Vagina (tissue), 2 donors: ENCODE results near the gene DCBLD2. TPM values are rescaled to one million over a fixed set of nuclear protein-coding genes. Genes with fewer than 3 reads are reported as not detected.

Source experiments
- DNase-seq, 2 donors: peaks; one replicate each; pipeline ENCODE4 v3.0.0-alpha.2; 2017; ENCODE audit errors: extremely low spot score in 2 of 2
- H3K27ac ChIP-seq: fragments of 200-600 bp; sonication (generic); one replicate; pipeline ENCODE4 v1.5.1; 2019
- H3K27me3 ChIP-seq: fragments of 200-600 bp; sonication (generic); one replicate; pipeline ENCODE4 v1.5.1; 2019
- H3K36me3 ChIP-seq, 2 donors: fragments of 200-600 bp; sonication (generic); one replicate each; pipeline ENCODE4 v1.5.1; 2017 to 2019
- H3K4me1 ChIP-seq: fragments of 200-600 bp; sonication (generic); one replicate; pipeline ENCODE4 v1.5.1; 2019
- H3K4me3 ChIP-seq, 2 donors: fragments of 200-600 bp; sonication (generic); 1 replicate in 1 of 2; 2 replicates in 1 of 2; pipeline ENCODE4 v1.5.1; 2016 to 2019
- H3K9me3 ChIP-seq: fragments of 200-600 bp; sonication (generic); one replicate; pipeline ENCODE4 v1.5.1; 2019
- CTCF ChIP-seq, 3 experiments: fragments of 450-650 bp in 2 of 3; fragments of 200-600 bp in 1 of 3; sonication (generic) in 1 of 3; IDR thresholded peaks; one replicate each; pipeline ENCODE4 v1.5.1; 2017 to 2019; ENCODE audit warnings: antibody characterized with exemption in 3 of 3, mild to moderate bottlenecking in 2 of 3, moderate library complexity in 2 of 3
- POLR2A ChIP-seq, 2 donors: fragments of 450-650 bp; IDR thresholded peaks; one replicate each; pipeline ENCODE4 v1.6.1; 2017; ENCODE audit warnings: antibody characterized with exemption in 2 of 2, mild to moderate bottlenecking in 2 of 2, moderate library complexity in 2 of 2
- POLR2AphosphoS5 ChIP-seq, 2 donors: sonication (generic); formaldehyde crosslinking; IDR thresholded peaks; one replicate each; pipeline ENCODE4 v1.9.0; 2017; ENCODE audit warnings: antibody characterized with exemption in 2 of 2, mild to moderate bottlenecking in 2 of 2, low read depth in 1 of 2; ENCODE audit not compliant: insufficient read depth in 1 of 2
- intact Hi-C: fragments of 100-400 bp; cut with DNase I; formaldehyde crosslinking; loops from one replicate; pipeline ENCODE4 v1.15.1; 2023
- total RNA-seq: library from RNA; depleted of rRNA; stranded (reverse); fragments of >200 nt; gene quantifications from one replicate; pipeline ENCODE4 v1.2.3, GENCODE V29; 2016

DCBLD2 gene
- total RNA-seq, 1 donor from 2014 or later, result 36.1 TPM

GRCh38 chr3:98777286-98777685, 124.2 kb downstream of the DCBLD2 start:
- TF ChIP-seq POLR2AphosphoS5 (IDR thresholded peaks at IDR 0.05; ENCODE audit: insufficient read depth in 1 of 2, low read depth in 1 of 2) (no peak), POLR2A (IDR thresholded peaks at IDR 0.05) (no peak), CTCF (IDR thresholded peaks at IDR 0.05) (no peak)

DNA sequence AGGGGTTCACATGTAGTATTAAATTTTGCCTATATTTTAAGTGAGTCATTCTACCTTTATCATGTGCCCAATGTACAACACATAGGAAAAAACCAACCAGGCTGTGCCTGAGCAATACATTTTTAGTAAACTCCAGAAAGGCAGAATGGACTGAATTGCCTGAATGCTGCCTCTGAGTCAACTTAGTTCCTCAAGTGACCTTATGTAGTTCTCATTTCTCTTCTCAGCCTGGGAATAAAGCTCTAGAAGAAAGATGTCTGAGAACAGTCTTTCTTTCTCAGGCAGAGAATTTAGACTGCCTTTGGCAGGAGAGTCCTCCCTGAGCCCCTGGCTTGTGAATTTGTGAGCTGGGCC, 125.4 kb downstream of the DCBLD2 start:
- no peak for DNase-seq
- intact Hi-C loops, result no loop called here
- no peak overlapping the region for H3K27ac ChIP-seq
- peaks cover 18% of the 10 kb centered on the region for H3K4me1 ChIP-seq
- H3K4me3 ChIP-seq, result no peak overlapping the region
- no peak for TF ChIP-seq CTCF (IDR thresholded peaks at IDR 0.05)
- TF ChIP-seq POLR2A (IDR thresholded peaks at IDR 0.05), result no peak
- no peak for TF ChIP-seq POLR2AphosphoS5 (IDR thresholded peaks at IDR 0.05; ENCODE audit: insufficient read depth in 1 of 2, low read depth in 1 of 2)
- H3K36me3 ChIP-seq, result no peaks in the 10 kb centered on the region
- H3K27me3 ChIP-seq, result no peaks in the 10 kb centered on the region
- no peaks in the 10 kb centered on the region for H3K9me3 ChIP-seq

More at GRCh38 chr3:98777286-98777685, 124.2 kb downstream of the DCBLD2 start:
- H3K27ac ChIP-seq, result no peak overlapping the region
- intact Hi-C loops, result no loop called here
- no peaks in the 10 kb centered on the region for H3K27me3 ChIP-seq
- no peaks in the 10 kb centered on the region for H3K9me3 ChIP-seq
- no peak overlapping the region for H3K4me3 ChIP-seq
- no peak for DNase-seq
- H3K4me1 ChIP-seq, result peaks cover 18% of the 10 kb centered on the region
- no peaks in the 10 kb centered on the region for H3K36me3 ChIP-seq

DNA sequence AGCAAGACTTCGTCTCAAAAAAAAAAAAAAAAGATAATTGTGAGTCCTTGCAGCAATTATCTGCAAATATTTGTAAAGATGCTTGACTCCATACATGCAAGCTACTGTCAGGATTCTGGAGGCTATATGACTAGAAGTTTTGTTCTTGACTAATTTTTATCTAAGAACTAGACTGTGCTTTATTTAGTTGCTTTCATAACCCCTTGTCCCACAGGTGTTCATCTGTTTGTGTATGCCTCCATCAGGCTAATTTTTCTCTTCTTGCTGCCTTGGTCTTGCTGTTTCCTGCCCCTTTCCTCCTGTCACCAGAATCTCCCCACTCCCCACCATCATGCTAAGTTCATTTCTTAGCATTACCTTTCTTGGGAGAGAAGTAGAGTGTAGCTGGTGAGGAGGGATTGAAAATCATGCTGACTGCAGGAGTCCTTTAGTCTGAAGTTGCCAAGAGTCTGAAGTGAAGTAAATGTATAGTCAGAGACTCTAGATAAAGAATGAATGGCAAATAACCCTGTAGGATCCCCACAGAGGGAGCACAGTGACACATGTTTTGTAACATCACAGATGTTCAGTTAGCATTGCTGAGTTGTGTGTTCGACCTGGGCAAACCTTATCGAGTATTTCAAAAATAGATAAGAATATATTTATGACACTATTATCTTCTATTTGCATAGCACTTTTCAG, 125.9 kb downstream of the DCBLD2 start:
- H3K27ac ChIP-seq, result no peak overlapping the region
- no peak for DNase-seq

GRCh38 chr3:98772022-98772421, 129.5 kb downstream of the DCBLD2 start:
- no peak overlapping the region for H3K4me3 ChIP-seq
- no peak overlapping the region for H3K27ac ChIP-seq
- H3K9me3 ChIP-seq, result no peaks in the 10 kb centered on the region
- no peaks in the 10 kb centered on the region for H3K36me3 ChIP-seq
- intact Hi-C loops, result no loop called here
- TF ChIP-seq POLR2A (IDR thresholded peaks at IDR 0.05) (no peak), CTCF (IDR thresholded peaks at IDR 0.05) (no peak), POLR2AphosphoS5 (IDR thresholded peaks at IDR 0.05; ENCODE audit: insufficient read depth in 1 of 2, low read depth in 1 of 2) (no peak)
- DNase-seq, result no peak
- H3K27me3 ChIP-seq, result no peaks in the 10 kb centered on the region
- H3K4me1 ChIP-seq, result no peaks in the 10 kb centered on the region

More for the DNA sequence above, 125.9 kb downstream of the DCBLD2 start:
- H3K4me3 ChIP-seq, result no peak overlapping the region
- TF ChIP-seq POLR2AphosphoS5 (IDR thresholded peaks at IDR 0.05; ENCODE audit: insufficient read depth in 1 of 2, low read depth in 1 of 2), result no peak
- TF ChIP-seq CTCF (IDR thresholded peaks at IDR 0.05), result no peak
- TF ChIP-seq POLR2A (IDR thresholded peaks at IDR 0.05), result no peak
- no peaks in the 10 kb centered on the region for H3K27me3 ChIP-seq
- peaks cover 18% of the 10 kb centered on the region for H3K4me1 ChIP-seq
- H3K36me3 ChIP-seq, result no peaks in the 10 kb centered on the region
- no peaks in the 10 kb centered on the region for H3K9me3 ChIP-seq
- intact Hi-C loops, result no loop called here

DNA sequence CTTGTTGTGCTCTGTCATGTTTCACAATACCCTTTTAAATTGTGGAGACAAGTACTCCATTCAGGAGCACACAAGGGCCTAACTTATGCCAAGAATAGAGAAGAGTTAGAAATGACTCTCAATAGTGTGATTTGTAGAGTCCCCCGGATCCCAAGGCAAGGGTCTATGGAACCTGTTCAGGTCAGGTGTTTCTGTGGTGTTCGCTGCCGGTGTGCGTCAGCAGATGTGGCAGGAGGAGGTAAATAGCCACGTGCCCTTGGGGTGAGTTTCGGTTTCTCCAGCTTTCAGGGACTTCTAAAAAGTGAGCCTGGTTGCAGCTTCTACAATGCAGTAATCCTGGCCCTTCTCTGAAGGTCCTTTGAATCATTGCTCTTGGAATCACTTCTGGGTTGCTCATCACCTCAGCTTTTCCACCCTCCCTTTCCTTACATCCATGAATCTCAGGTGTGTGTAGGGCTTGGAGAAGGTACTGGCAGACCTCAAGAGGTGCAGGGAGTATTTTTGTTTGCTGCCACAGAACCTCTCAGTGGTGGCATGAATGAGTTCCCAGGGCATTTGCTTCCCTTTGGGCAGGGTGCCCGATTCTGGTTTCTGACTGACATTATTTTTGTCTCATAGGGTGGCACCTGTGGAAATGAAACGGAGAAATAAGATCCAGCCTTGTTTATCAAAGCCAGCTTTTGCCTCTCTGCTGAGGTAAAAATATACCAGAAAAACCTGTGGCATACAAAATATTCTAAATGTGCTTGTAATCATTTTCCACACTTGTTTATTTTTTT, 131.0 kb downstream of the DCBLD2 start:
- no peaks in the 10 kb centered on the region for H3K36me3 ChIP-seq
- H3K4me1 ChIP-seq, result no peaks in the 10 kb centered on the region
- no peaks in the 10 kb centered on the region for H3K9me3 ChIP-seq
- no peak for DNase-seq
- no peaks in the 10 kb centered on the region for H3K27me3 ChIP-seq
- TF ChIP-seq CTCF (IDR thresholded peaks at IDR 0.05) (no peak), POLR2A (IDR thresholded peaks at IDR 0.05) (no peak), POLR2AphosphoS5 (IDR thresholded peaks at IDR 0.05; ENCODE audit: insufficient read depth in 1 of 2, low read depth in 1 of 2) (no peak)
- H3K4me3 ChIP-seq, result no peak overlapping the region
- H3K27ac ChIP-seq, result no peak overlapping the region
- intact Hi-C loops, result no loop called here
